NCI-H1930 (cell line): Measurements from ENCODE around the gene TMEM151B.

Source experiments
- DNase-seq, 2 experiments: peaks; one replicate each; lab custom pipeline; 2025; lab: John Stamatoyannopoulos, UW

TMEM151B gene

DNA sequence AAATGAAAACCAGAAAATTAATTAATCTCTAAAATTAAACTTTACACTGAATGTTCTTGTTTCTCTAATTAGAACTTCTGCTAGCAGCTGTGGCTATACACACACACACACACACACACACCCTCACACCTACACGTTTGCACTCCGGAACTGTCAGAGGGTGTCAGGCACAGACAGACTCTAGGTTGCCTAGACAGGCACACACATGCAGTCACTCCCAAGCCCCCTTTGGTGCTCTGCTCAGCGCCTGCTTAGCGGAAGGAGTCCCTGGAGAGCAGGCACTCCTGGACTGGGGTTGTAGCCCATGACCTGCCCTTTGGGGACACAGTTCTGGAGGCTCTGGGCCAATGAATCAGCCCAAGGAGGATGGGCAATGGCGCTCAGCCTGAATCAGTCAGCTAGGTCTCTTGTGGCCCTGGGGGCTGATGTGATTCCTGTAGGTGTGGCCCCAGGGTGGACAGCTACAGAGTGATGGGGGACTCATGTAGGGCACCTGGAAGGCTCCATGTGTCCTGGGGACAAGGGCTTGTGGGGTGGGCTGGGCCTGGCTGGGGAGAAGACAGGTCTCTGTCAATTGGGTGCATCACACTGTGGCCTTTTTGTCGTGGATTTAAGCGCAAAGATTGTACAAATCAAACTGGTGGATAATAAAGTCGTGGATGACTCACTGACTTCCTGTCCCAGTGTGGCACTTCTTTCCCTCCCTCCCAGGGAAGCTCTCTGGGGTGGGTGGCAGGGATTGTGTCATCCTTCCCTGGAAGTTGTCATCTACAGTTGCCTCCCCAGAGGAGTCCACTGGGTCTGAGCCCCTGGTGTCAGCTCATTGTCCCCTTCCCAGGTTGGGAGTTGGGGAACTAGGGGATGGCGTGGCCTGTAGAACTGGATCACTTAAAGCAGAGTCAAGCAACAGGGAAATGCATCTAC, 8.8 kb downstream of the TMEM151B start:
- DNase-seq: no peak

DNA sequence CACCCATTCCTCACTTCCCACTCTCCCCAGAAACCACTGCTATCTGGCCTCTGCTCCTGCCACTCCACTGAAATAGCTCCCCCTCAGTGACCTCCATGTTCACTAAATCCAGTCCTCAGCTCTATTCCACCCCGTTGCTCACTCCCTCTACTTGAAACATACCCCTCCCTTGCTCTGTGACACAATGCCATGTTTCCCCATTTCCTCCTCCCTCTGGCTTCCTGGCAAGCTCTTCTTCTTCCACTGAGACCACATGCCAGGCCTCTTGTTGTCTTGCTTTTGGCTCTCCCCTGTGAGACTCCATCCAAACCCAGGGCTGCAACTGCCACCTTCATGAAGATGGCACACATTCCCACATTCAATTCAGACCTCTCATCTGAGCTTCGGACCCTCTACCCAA, 13.9 kb downstream of the TMEM151B start:
- DNase-seq: no peak

DNA sequence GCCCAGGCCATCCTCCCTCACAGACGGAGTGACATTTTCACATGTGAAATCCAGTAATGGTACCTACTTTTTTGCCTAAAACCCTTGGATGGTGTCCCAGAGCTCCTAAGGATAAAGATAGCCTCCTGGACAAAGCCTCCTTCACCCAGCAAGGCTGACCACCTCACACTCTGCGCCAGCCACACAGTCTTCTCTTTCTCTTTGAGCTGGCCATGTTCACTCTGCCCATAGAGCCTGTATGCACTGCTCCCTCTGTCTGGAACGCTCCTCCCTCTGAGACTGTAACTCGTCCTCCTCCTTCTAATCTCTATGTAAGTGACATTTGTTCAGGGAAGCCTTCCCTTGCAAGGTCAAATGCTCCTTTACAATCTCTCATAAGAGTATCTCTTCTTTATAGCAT, 14.6 kb downstream of the TMEM151B start:
- DNase-seq: no peak

DNA sequence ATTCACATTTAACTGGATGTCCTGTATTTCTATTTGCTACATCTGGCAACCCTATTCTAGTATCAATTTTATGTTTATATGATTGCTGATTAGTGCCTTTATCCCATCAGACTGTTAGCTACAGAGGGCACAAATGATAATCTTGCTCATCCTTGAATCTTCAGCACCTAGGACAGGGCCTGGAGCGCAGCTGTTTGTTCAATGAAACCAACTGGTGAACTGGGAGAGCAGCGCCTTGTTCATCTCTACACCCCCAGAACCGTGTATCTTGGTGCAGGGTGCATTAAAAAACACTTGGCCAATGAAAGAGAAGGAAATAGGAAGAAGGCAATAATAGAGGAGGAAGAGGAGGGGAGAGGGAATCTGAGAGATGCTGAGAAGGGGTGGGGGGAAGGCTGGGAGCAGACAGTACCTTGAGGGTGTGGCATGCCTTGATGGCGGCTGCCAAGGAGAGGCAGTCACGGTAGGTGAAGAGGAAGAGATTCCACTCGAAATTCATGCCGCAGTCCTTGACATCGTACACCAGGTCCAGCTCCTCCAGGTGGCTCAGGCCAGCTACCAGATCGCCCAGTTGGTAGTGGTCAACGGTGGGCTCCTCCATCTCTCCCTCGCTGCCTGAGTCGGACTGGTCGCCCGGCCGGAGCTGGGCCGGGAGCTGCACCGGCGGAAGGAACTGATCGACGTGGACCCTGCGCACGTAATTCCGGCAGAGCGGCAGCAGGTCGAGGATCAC, 15.5 kb downstream of the TMEM151B start:
- DNase-seq: no peak

GRCh38 chr6:44286285-44286565, 16.0 kb downstream of the TMEM151B start:
- no peak for DNase-seq

- no peak for DNase-seq
These were observed 16.5 kb downstream of the TMEM151B start for GRCh38 chr6:44286747-44287146.

DNA sequence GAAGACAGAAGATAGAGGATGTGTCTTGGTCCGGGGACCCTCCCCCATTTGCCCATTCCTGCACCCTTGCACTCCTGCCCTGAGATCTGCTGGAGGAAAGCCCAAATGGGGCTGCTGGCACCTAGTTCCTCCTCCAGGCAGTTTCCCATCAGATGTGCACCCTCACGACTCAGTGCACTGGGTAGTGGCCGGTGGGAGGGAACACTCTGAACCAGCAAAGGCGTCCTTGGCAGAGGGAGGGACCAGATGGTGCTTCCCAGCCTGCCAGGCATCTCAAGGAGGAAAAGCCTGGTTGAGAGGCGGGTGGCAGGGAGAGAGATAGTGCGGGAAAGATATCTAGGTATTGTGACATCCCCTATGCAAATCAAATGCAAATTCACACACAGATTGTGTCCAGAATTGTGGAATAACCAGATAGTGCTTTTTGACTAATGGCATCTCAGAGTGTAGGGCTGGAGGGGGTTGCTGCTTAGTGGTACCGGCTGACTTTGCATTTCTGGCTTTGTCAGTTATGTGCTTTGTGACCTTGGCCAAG, 19.5 kb downstream of the TMEM151B start:
- DNase-seq: no peak

GRCh38 chr6:44291841-44292240, 21.6 kb downstream of the TMEM151B start:
- no peak for DNase-seq

- DNase-seq: no peak
These were observed 22.6 kb downstream of the TMEM151B start for GRCh38 chr6:44292661-44293365.

DNA sequence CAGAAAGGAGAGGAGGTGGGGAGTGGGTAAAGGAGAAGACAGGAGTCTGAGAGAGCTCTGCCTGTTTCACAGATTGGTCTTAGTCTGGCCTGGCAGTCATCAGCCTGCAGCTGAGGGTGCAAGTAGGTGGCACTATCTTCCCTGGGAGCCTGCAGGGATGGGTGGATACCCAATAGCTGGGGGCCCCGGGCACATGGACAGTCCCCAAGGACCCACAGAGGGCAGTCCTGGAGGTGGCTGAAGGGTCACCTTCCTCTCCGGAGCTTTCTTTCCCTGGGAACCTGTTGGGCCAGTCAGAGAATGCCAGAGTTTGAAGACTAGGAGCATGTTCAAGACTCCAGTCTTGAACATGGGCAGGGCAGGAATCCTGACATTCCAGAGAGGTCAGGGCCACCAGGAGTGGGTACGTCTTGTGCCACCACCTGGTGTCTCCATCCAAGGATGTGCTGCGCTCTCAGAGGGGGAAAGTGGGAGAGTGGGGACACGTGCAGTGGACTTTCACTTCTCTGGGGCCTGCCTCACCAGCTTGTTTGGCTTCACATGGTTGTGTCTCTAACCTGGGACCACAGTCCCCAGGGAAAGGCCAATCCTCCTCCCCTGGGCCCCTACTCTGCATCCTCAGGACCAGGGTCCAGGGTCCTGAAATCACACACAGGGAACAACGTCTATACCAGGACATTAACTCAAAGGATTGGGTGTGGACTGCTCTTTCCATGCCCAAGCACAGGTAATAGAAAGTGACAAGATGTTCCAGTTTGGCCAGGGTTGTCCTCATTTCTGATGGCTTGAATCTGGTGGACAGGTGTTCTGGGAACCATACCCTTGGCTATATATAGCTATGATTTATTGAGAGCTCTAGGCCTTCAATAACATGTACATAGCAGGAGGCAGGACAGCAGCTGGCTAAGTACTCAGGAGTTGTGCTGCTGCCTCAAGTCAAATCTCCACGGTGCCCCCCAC, 24.9 kb downstream of the TMEM151B start:
- DNase-seq: no peak

GRCh38 chr6:44297063-44298038, 27.1 kb downstream of the TMEM151B start:
- DNase-seq: peak; percentile 43 to 61

GRCh38 chr6:44298055-44298803, 28.0 kb downstream of the TMEM151B start:
- DNase-seq: no peak

DNA sequence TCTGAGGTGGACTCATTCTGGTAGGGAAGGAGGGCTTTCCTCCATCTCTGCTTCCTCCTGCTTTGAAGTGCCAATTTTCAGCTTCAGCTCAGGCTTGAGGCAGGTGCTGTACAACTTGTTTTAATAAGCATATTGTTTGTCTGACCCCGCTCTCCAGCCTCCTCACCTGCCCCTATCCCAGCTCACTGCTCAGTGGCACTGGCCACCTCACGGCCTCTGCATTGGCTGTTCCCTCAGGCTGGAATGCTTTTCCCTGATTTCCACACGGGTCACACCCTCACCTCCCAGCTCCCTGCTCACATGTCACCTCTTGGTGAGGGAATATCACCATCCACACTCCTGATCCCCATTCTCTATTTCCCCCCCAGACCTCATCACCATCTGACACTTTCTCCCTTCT, 28.6 kb downstream of the TMEM151B start:
- no peak for DNase-seq

- DNase-seq: no peak
These were observed 30.1 kb downstream of the TMEM151B start for GRCh38 chr6:44300292-44300823.

- DNase-seq: no peak
These were observed 30.9 kb downstream of the TMEM151B start for GRCh38 chr6:44301106-44301505.

DNA sequence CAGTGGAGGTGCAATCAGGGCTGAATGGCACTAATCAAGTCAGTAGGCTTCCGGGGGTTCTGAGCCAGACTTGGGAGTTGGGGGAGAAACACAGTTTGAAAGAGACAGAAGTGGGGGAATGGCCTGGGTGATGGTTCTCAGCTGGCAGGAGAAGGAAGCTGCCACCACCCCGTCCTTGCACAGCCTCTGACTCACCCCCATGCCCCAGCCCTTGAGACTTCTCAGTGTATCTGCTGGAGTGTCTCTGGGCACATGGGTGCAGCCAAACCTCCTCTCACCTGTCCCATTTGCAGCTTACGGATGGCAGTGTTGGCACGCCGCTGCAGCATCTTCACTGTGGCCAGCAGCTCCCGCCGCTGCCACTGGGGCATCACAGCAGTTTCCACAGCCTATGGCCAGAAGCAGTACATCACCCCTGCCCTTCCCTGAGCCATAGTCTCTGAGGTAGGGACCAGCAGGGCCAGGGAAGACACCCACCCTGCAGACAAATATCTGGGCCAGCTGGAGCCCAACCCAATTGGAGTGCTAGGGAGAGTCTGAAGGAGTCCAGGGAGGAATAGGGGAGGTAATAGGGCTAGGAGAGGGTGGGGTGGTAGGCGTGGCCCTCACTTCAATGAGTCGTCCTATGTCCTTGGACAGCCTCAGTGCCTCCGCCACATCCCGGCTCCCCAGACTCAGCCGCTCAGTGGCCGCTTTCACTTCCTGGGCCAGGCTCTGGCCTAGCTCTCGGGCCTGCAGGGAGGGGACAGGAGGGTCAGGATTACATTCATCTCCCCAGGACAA, 31.7 kb downstream of the TMEM151B start:
- no peak for DNase-seq

DNA sequence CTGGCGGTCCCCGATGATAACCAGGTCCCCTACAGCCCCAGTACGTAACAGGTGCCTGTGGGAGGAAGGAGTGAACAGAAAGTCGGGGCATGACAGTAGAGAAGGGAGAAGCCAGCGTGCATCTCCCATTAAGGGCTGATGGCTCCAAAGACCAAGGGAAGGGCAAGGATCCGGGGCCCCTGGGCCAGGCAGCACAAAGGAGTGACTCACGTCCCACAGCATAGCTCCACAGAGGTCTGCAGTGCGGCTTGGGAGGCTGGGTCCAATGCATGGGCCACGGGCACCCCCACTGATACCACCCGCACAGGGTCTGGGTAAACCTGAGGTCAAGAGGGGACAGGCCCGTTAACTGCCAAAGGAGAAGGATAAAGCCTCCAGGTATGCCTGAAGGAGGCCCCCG, 32.6 kb downstream of the TMEM151B start:
- DNase-seq: no peak

DNA sequence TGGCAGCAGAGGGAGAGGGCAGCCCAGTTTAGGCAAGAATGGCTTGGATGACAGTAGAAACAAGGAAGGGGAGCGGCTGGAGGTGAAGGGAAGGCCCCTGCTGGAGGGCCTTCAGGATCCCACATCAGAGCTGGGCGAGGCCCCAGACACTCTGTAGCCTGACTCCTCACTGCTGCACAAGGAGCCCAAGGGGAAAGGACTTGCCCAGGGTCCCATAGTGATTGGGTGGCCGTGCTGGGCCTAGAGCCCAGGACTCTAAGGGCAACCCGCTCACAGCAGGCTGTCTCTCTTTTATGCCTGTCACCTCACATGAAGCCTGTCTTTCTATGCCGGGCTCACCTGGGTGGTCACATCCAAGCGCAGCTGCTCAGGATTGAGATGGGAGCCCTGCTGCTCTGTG, 33.6 kb downstream of the TMEM151B start:
- DNase-seq: no peak
